Transverse colon (tissue), 4 donors: Measurements from ENCODE around the gene RBM4B. TPM values are rescaled to one million over a fixed set of nuclear protein-coding genes. Genes with fewer than 3 reads are reported as not detected.

Source experiments
- DNase-seq: peaks from one replicate; pipeline ENCODE4 v3.0.0-alpha.2; 2019
- H3K27ac ChIP-seq, 4 donors: fragments of 200-600 bp; sonication (generic); 2 replicates each; pipeline ENCODE4 v1.5.1; 2016 to 2018; ENCODE audit warnings: inconsistent platforms in 4 of 4
- H3K27me3 ChIP-seq: fragments of 200-600 bp; sonication (generic); 2 replicates; pipeline ENCODE4 v1.5.1; 2017; ENCODE audit warnings: inconsistent platforms
- H3K36me3 ChIP-seq, 4 donors: fragments of 200-600 bp; sonication (generic); 2 replicates each; pipeline ENCODE4 v1.5.1; 2017 to 2019; ENCODE audit warnings: inconsistent platforms in 4 of 4
- H3K4me1 ChIP-seq, 4 donors: fragments of 200-600 bp; sonication (generic); 2 replicates each; pipeline ENCODE4 v1.5.1; 2017 to 2020; ENCODE audit warnings: inconsistent platforms in 4 of 4
- H3K4me3 ChIP-seq, 4 donors: fragments of 200-600 bp; sonication (generic); 1 replicate in 1 of 4; 2 replicates in 3 of 4; pipeline versions ENCODE4 v1.5.1 to v1.6.1; 2017 to 2019; ENCODE audit warnings: inconsistent platforms in 4 of 4
- H3K9me3 ChIP-seq, 2 donors: fragments of 200-600 bp; sonication (generic); 2 replicates each; pipeline ENCODE4 v1.5.1; 2017 to 2019; ENCODE audit warnings: inconsistent platforms in 2 of 2
- CTCF ChIP-seq, 5 experiments: fragments of 200-600 bp in 3 of 5; fragments of 450-650 bp in 2 of 5; sonication (generic) in 3 of 5; IDR thresholded peaks; 1 replicate in 2 of 5; 2 replicates in 3 of 5; pipeline ENCODE4 v1.5.1; 2016 to 2017; ENCODE audit warnings: antibody characterized with exemption in 5 of 5, inconsistent platforms in 3 of 5, mild to moderate bottlenecking in 2 of 5, moderate library complexity in 1 of 5
- EP300 ChIP-seq: sonication (generic); formaldehyde crosslinking; IDR thresholded peaks from one replicate; pipeline ENCODE4 v1.6.1; 2017; ENCODE audit warnings: antibody characterized with exemption, low read depth
- POLR2A ChIP-seq: fragments of 450-650 bp; IDR thresholded peaks from one replicate; pipeline ENCODE4 v1.6.1; 2016; ENCODE audit warnings: antibody characterized with exemption, mild to moderate bottlenecking, moderate library complexity
- POLR2AphosphoS5 ChIP-seq, 3 donors: sonication (generic); formaldehyde crosslinking; IDR thresholded peaks; one replicate each; pipeline ENCODE4 v1.6.1; 2016; ENCODE audit warnings: antibody characterized with exemption in 3 of 3
- WGBS, 2 donors: methylation state at CpG; one replicate each; pipeline ENCODE4 v1.1.5; 2018; ENCODE audit warnings: low coverage in 1 of 2; 5-methylcytosine and 5-hydroxymethylcytosine counted together
- in situ Hi-C, 4 donors: fragments of 200-750 bp; cut with MboI; loops; one replicate each; pipeline versions ENCODE4 v1.15.0 to v1.15.1; 2017; ENCODE audit warnings: low sequenced_read_pairs in 3 of 4, low pct_ligation_motif_present in 1 of 4, low pct_unique_long_range_greater_than_20kb in 1 of 4
- intact Hi-C: fragments of 100-400 bp; cut with DNase I; formaldehyde crosslinking; loops from one replicate; pipeline ENCODE4 v1.15.1; 2023; ENCODE audit warnings: low total_unique reads
- total RNA-seq, 4 donors: library from RNA; depleted of rRNA; stranded (reverse); fragments of >200 nt; gene quantifications; one replicate each; pipeline ENCODE4 v1.1.0, GENCODE V29; 2016

The RBM4B gene
- total RNA-seq, 4 donors from 2014 or later = 14.2 to 22.1 (median 15.5) TPM

GRCh38 chr11:66674964-66675602 is 2.6 kb downstream of the RBM4B start:
- 81% methylated on average over 2 of the region's 2 CpGs for WGBS, 2 donors
- Histone ChIP-seq H3K4me1 (peaks cover 17 to 37% (median 24%) of the 10 kb centered on the region in 4 donors), H3K9me3 (no peaks in the 10 kb centered on the region), H3K27me3 (no peaks in the 10 kb centered on the region), H3K4me3 (no peak overlapping the region), H3K27ac (no peak overlapping the region), H3K36me3 (no peaks in the 10 kb centered on the region)
- TF ChIP-seq POLR2AphosphoS5 (IDR thresholded peaks at IDR 0.05) (no peak), EP300 (no peak), POLR2A (no peak), CTCF (IDR thresholded peaks at IDR 0.05) (no peak)
- no peak for DNase-seq
- intact Hi-C loops (no loop called here), in situ Hi-C loops (loop anchor here in 3 of 4 donors (5.0 to 10.0 kb wide), 3 partner anchors 90 to 100 kb away; no protein-coding TSS in a partner anchor)

GRCh38 chr11:66670816-66671215 is 6.9 kb downstream of the RBM4B start:
- 88 to 90% methylated on average over 1 to 5 of the region's 5 CpGs for WGBS, 2 donors
- H3K27ac ChIP-seq = no peak overlapping the region
- in situ Hi-C loops (loop anchor here in 3 of 4 donors (5.0 to 10.0 kb wide), 3 partner anchors 86 to 96 kb away; no protein-coding TSS in a partner anchor), intact Hi-C loops (no loop called here)
- no peaks in the 10 kb centered on the region for H3K27me3 ChIP-seq
- DNase-seq = no peak
- H3K4me1 ChIP-seq = peaks cover 8 to 32% (median 13%) of the 10 kb centered on the region in 4 donors
- H3K36me3 ChIP-seq = peaks cover 0 to 30% (median 8%) of the 10 kb centered on the region in 4 donors
- H3K9me3 ChIP-seq = no peaks in the 10 kb centered on the region
- TF ChIP-seq CTCF (IDR thresholded peaks at IDR 0.05) = no peak
- TF ChIP-seq EP300 = no peak
- TF ChIP-seq POLR2A = no peak
- no peak for TF ChIP-seq POLR2AphosphoS5 (IDR thresholded peaks at IDR 0.05)
- H3K4me3 ChIP-seq = no peak overlapping the region

- no peaks in the 10 kb centered on the region for H3K27me3 ChIP-seq
- TF ChIP-seq POLR2A = no peak
- TF ChIP-seq POLR2AphosphoS5 (IDR thresholded peaks at IDR 0.05) = no peak
- no peak for TF ChIP-seq EP300
- TF ChIP-seq CTCF (IDR thresholded peaks at IDR 0.05) = no peak
- intact Hi-C loops = no loop called here
- no peak overlapping the region for H3K4me3 ChIP-seq
- DNase-seq = no peak
- peaks cover 0 to 10% (median 0%) of the 10 kb centered on the region in 4 donors for H3K4me1 ChIP-seq
- no peaks in the 10 kb centered on the region for H3K9me3 ChIP-seq
- WGBS, 2 donors = 91 to 95% methylated on average over 4 to 11 of the region's 11 CpGs
- in situ Hi-C loops = no loop called here
- peaks cover 0 to 53% (median 17%) of the 10 kb centered on the region in 4 donors for H3K36me3 ChIP-seq
- H3K27ac ChIP-seq = no peak overlapping the region
These were observed 12.3 kb downstream of the RBM4B start for GRCh38 chr11:66665369-66665768.

- 100% methylated on average over 1 of the region's 1 CpG for WGBS, 2 donors
- in situ Hi-C loops = no loop called here
- TF ChIP-seq POLR2A (no peak), EP300 (no peak)
- Histone ChIP-seq H3K9me3 (no peaks in the 10 kb centered on the region), H3K4me1 (peaks cover 0 to 10% (median 0%) of the 10 kb centered on the region in 4 donors), H3K4me3 (no peak overlapping the region), H3K27me3 (no peaks in the 10 kb centered on the region), H3K27ac (no peak overlapping the region), H3K36me3 (peaks cover 0 to 52% (median 17%) of the 10 kb centered on the region in 4 donors)
- intact Hi-C loops = no loop called here
- no peak for DNase-seq
These were observed 13.9 kb downstream of the RBM4B start for GRCh38 chr11:66663741-66664296.
